GM19238 (cell line): Measurements from ENCODE around the gene ANKRD50.

Experiments used
- DNase-seq: peaks from one replicate; pipeline ENCODE4 v3.0.0; 2011; ENCODE audit warnings: low spot score; ENCODE audit not compliant: insufficient read length

Gene ANKRD50, protein sequence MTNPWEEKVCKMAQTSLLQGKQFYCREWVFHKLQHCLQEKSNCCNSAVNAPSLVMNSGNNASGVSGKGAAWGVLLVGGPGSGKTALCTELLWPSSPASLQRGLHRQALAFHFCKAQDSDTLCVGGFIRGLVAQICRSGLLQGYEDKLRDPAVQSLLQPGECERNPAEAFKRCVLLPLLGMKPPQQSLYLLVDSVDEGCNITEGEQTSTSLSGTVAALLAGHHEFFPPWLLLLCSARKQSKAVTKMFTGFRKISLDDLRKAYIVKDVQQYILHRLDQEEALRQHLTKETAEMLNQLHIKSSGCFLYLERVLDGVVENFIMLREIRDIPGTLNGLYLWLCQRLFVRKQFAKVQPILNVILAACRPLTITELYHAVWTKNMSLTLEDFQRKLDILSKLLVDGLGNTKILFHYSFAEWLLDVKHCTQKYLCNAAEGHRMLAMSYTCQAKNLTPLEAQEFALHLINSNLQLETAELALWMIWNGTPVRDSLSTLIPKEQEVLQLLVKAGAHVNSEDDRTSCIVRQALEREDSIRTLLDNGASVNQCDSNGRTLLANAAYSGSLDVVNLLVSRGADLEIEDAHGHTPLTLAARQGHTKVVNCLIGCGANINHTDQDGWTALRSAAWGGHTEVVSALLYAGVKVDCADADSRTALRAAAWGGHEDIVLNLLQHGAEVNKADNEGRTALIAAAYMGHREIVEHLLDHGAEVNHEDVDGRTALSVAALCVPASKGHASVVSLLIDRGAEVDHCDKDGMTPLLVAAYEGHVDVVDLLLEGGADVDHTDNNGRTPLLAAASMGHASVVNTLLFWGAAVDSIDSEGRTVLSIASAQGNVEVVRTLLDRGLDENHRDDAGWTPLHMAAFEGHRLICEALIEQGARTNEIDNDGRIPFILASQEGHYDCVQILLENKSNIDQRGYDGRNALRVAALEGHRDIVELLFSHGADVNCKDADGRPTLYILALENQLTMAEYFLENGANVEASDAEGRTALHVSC (N-terminal part only)

DNA sequence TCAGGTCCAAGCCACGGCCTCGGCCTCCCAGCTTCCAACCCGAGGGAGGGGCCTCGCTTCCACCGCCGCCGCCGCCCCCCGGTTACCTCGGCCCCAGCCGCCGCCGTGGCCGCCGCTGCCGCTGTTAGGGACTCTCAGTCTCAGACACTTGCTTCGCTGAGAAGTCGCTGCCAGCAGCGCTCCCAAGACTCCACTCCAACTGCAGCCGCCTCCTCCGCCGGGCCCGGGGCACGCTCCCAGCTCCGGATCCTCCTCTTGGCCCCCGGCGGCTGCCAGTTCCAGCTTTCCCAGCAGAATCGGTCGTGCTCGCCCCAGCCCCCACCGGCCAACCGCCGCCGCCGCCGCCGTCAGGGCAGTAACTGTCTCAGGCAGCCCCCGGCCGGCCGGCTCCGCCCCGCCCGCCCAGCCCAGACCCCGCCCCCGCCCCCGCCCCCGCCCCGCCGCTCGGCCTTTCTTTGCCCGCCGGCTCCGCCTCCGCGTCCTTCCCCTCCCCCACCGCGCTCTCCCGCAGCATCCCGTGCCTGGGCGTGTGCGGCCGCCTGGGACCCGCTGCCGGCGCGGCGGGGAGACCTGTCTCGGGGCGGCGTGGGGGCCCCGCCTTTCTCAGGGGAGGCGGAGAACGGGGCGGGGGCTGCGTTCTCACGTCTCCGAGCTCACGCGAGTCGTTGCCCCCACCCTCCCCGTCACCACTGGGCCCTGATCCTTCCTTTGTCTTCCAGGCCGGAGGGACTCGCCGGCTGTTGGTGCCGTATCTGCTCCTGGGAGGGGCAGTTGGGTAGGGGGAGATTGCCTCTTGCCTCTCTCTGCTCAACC is at the start of gene ANKRD50:
Gene ANKRD50 (minus strand): TSS at position 361 of the 813 bp plus-strand sequence. CDS start 2,221 bp downstream, outside the sequence.
- DNase-seq = peak; percentile 63

DNA sequence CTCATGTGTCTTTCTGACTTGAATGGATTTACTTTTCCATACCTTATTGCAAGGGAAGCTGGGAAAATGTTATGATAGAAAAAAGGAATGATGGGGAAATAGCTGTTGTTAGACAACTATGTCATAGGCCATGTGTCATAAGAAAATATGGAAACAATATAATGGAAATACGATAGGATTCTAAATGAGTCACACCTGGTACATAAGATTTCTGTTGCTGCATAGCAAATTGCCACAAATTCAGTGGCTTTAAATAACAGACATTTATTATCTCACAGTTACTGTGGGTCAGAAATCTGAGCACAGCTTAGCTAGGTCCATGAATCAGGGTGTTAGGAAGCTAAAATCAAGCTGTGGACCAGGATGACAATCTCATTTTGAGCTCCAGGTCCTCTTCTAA is 44.6 kb upstream of the ANKRD50 start:
- no peak for DNase-seq

DNA sequence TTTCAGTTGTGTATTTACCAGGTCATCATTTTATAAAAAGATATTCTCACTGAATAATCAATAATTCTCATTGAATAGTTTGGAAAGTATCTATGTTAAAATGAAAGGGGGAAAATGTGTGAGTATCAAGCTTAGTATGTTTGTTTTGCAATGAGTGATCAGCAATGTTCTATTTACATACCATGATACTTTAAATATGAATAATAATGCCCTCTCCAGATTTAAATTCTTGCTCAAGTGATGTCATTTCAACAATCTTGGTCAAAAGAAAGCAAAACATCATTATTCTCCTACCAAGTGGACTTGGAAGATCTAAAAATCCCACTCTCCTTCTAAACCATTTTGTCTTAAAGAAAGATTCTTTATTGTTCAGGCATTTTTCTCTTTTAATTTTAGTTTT is 42.1 kb upstream of the ANKRD50 start:
- no peak for DNase-seq

DNA sequence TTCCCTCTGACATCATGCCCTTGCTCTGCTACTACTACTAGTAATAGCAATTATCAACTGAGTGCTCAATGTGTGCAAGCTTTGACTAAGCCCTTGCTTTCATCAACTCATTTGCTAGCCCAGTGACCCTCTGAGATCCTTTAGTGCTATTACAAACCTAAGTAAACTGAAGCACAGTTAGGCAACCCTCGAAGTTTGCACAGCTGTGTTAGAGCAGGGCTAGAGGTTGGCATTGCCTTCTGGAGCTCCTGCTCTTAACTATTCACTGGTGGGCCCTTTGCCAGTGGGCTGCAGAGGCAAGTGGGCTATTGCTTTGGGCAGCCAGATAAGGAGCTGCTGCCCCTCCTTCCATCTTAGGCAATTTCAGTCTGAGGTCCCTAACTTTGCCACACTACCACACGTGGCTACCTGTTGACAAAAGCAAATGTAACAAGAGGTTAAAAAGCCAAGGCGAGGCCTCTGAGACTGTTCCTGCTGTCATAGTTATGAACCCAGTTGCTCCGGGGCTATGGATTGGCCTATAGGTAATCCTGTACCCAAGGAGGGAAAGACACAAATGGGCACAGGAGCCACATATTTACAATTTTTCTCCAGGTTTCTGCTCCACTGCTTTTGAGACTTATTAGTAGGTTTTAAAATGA is 41.5 kb upstream of the ANKRD50 start:
- no peak for DNase-seq

DNA sequence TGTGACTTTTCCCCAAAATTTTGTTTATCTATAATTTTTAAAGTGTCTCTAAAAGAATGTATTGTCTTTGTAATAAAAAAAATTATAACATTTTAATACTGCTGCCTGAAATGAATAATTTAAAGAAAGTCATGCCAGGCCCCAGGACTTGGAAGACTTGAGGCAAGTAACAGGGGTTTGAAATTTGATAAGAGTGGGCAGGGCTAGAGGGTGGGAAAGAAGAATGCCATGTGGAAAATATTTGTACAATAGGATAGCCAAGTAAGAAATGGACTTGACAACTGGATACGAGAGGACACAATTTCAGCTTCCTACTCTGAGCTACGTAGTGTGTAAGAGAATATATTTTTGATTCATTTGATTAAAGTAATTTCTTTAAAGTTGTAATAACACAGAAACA is 36.9 kb upstream of the ANKRD50 start:
- DNase-seq = no peak

DNA sequence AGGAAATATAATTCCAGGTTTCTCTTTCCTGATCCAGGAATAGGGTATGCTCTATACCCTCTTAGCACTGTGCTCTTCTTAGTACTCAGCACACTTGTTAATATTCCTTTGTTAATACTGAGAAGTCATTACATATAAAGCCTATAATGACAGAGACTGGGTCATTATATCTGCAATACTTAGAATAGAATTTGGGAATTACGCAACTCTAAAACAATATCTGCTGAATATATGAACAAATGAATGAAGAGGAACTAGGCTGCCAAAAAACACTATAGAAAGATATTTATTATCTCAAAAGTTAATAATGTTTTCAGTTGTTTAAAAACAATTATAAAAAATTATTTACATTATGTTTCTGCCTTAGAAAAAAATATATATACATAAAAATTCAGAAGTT is 36.4 kb upstream of the ANKRD50 start:
- DNase-seq = no peak

DNA sequence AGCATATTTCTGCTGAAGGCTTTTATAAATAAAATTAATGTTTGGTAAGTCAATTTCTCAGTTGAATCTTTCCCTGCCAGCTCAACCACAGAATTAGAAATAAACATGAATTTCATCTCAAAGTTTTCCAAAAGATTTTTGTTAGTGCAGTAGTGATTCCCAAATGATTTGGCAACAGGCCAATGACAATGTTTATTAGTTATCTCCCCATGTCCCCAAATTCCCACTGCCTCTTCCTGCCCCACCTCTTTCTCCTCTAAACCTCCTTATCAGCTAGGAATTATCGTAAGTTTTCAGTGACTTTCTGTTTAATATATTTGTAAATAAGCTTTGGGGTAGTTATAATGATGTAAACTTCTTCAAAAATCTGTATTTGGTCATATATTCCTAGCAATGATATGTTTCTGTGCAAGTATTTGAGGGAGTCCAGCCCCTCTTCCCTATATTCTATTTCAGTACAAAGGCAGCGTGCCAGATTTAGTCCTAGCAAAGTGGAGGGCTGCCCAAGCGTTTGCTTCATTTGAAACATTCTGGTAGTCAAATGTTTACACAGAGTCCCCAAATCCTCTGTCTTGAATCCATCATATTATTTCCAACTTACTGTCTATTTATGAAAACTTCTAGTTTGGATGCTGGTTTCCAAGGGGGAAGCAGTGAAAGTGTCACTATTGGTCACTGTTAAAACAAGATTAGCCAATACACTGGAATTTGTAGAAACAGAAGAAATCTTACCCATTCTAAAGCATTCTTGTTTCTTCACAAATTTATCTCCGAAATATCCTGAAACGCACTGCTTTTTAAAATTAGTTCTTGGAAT is 33.7 kb upstream of the ANKRD50 start:
- no peak for DNase-seq

DNA sequence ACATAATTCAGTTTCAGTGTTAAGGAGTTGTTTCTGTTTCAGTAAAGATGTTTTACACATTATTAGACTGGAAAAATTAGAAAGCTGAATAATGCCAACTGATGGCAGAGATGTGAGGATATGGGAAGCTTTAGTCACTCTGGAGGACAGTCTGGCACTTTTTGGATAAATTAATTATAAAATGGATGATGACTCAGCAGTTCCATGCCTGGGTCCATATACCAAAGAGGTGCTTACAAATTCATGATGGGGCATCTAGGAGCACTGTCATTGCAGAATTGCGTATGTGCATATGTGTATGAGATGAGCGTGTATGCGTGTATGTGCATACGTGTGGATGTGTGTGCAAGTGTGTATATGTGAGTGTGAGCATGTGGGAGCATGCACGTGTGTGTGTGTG is 31.2 kb upstream of the ANKRD50 start:
- DNase-seq = no peak

DNA sequence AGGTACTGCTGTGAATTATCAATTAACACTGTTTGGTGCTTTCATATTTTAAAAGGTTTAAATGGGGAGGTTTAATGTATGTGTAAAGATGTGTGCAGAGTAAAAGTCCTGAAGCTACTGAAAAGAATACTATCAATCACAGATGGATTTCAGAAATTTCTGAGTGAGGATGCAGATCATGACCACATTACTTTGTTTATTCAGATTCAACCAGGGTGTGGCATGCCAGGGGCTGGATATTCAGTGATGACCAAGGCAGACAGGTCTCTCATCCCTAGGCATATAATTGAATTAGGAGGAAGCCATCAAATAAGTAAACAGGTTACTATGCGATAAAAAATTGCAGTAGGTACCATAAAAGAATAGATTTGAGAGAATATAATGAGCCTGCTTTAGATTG is 28.0 kb upstream of the ANKRD50 start:
- DNase-seq = no peak

DNA sequence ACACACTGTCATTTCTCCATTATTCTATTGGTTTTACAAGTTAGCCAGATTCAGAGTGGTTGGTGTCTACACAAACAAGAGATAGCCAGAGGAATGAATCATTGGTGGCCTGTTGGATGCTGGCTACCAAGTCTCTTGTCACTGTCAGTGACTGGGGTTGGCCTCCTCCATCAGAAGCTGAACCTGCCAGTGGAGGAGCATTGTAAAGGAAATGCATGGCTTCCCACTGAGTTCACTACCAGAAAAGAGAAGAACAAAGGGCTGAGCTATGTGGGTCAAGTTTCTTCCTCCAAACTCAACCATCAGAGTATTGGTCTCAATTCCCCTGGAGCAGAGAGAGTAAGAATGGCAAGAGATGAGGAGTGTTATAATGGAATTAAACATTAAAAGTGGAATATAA is 26.5 kb upstream of the ANKRD50 start:
- DNase-seq = no peak

DNA sequence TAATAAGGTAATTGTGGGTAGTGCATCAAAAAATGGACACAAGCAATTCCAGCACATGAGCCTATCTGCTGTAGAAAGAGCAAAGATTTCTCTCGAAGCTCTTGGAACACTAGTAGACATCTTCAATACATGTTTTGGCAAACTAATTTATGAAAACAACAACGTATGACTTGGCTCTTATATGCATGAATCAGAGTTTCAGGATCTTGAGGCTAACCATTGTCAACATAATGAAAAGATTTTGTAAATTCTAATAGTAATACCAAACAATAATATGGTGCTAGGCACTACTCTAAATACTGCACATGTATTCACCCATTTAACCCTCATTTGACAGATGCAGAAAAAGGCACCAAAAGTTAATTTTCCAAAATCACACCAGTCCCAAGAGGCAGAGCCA is 25.1 kb upstream of the ANKRD50 start:
- DNase-seq = no peak

DNA sequence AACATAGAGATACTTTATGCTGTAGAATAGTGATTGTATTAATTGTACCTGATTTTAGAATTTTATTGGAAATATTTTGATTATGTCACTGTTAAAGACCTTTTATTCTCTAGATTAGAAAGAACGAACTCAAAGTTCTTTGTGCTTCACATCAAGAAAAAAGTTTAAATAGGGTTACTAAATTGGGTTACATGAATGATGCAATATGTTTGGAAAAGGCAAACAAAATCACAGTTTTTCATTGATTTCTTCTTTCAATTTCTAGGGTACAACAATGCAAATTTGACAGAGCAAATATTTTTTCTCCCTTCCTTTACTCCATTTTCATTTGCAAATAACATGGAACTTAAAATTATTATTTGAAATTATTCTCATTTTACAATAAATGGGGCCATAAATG is 24.0 kb upstream of the ANKRD50 start:
- DNase-seq = no peak

DNA sequence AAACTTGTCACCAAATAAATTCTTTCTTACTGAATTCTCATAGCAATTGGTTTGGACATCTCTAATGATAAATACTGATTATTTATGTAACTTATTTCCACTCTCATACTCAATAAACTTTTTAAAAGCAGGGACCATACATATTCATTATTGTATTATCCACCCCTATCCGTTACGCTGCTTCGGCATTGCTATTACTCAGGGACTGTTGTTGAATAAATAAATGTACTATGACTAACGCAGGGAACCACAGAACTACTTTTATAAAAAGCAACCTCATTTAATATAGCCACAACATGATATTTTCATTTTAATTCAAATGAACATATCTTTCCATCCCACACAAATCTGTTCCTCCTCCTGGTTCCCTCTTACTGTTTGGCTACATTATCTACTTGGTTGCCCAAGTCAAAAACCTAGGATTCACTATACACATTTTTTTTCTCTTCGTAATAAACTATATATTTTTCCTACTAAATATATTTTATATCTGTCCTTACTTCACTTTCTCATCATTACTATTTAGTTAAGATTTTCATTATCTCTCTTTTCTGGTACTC is 14.9 kb upstream of the ANKRD50 start:
- no peak for DNase-seq

DNA sequence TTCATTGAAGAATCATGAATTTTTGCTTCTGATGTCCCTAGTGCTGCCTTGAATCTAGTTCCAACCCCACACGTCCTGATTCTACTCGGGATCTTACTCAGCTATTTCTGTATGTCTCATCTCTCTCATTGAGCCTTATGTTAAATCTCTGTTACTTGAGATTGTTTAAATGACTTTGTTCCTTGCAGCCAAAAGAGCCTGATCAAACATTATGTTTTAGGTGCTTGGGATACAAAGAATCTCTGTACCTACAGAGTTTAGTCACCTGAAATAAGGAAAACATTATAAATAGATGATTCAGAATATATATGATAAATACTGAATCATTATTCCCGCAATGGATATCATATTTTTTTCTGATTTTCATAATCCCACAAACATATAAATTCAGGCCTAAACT is 13.7 kb upstream of the ANKRD50 start:
- DNase-seq = no peak

DNA sequence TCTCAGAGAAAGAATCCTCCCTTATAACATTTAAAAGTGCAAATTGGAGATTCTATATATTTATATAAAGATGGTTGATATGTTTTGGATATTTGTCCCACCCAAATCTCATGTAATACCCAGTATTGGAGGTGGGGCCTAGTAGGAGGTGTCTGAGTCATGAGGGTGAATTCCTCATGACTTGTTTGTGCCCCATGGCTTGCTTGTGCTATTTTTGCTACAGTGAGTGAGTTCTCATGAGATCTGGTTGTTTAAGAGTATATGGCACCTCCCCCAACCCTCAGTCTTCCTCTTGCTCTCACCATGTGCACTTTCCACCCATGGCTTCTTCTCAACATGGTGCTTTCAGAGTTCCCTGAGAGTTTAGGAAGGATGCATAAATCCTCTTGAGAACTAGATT is 9.5 kb upstream of the ANKRD50 start:
- no peak for DNase-seq

DNA sequence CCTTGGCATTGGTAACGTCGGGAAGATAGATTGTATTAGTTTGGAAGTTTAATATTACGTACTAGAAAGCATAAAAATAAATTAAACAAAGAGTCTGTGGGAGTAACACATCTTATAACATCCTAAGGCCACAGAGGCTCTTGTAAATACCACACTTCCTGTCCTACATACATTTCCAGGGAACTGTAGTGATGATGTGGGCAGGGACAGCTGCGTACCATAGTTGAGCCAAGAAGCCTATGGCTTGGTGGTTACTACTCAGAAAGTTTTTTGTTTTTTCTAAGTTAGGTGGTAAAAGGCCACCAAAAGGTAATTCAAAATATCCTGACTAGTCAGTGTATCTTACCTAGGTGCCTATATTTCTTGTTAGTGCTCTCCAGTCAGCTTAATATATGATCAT is 4.6 kb upstream of the ANKRD50 start:
- no peak for DNase-seq

DNA sequence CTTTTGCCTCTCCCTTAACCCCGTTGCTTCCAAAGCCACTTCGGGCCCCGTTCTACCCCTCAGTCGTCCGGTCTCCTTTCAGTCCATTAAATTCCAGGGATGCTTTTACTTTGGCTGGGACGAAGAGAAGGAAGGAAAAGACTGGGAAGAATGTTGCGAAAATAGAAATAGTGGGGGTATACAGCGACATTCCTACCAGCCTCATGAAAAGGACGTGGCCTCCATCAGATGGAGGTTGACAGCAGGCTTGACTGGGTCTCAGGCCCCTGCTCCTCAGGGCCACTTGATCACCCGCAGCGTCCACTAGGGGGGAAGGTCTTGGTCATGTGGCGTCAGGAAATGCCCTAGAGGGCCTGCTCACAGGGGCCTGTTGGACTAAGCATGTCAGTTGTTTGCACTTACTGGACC is 657 bp upstream of the ANKRD50 start:
- peak; percentile 28 for DNase-seq

DNA sequence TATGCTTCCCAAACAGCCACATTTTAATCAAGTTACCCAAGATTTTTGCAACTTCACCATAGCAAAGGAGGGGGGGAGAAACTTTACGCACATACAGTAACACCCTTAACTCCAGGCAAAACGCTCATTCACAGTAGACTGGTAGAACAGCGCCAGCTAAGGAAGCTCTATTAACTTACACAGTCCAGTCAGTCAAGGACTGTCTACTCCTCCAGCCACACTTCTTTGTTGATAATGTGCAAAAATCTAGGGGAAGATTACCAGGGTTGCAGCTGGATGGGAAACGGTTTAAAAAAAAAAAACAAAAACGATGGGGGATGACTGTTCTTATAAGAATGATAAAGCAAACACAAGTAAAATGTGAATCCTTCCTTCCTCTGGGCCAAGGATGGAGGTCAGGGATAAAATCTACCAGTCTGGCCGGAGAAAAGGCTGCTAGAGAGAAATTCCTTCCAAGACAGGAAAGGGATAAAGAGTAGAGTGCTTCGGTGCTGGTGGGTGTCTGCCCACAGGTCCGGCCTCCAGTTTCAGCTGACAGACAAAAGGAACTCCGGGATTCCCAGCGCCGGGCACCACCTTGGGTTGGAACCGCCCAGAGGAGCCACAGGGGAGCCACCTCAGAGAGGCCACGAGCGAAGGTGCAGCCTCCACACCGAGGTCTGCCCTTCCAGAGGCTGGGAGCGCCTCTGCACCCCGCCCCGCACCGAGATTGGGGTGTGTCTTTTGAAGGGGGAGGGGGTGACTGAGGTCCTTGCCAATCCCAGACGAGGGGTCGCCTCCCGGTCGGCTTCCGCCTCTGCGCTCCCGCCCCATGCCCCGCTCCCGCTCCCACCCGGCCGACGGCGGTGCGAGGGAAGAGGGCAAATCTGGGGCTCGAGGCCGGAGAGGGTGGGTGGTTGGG is 811 bp downstream of the ANKRD50 start:
- peak; percentile 18 for DNase-seq

DNA sequence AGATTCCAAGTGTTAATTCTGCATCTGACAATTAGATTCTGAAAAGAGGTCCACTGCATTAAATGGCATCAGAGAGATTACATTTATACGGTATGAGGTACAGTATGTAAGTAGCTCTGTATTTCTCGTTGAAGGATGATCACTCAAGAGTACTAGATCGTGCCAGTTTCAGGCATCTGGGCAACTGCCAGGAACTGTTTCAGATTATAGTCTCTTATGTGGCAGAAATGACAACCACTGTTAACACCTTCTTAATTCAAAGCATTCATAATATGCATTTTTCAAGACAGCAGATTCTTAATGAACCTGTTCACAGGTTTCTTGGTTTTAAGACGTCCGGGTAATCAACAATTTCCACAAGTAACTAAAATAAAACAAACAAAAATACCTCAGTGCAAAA is 1.6 kb downstream of the ANKRD50 start:
- DNase-seq = no peak
